ENCODE measurements around the gene DCAF6.

DCAF6 gene

DNA sequence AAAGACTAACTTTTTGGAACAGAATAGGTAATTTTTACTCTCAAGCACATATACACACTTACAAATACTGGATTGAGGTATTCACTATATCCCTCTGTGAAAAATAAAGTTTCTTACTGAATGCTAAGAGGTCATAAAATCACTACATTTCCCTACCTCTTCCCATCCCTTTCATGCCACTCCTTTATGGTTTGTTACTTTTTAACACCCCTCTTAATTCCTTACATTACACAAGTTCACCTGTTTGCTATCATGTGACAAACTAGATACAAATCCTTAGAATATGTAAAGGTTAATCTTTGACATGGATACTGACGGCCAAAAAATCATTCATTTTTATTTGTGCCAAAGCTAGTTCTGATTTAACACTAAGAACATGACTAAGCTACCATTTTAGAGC lies 6.8 kb upstream of the DCAF6 start:
- no peak for DNase-seq

DNA sequence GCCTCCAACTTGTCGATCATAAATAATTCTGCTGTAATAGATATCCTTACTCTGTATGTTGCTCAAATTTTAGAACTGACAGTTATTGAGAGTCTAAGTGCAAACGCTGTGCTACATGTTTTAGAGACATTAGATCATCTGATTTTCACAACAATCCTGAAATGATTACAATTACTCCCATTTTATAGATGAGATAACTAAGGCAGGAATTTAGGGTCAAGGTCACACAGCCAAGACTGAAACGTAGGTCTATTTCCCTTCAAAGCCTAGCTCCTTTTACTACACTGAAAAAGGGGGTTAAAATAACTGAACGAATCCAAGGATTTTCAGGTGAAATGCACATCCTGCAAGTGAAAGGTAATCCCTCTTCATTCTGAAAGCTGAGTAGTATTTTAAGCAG lies 2.7 kb upstream of the DCAF6 start:
- no peak overlapping the region for H3K56ac ChIP-seq (ENCODE audit: low read length)

More for the DNA sequence above, 6.8 kb upstream of the DCAF6 start:
- Histone ChIP-seq H3K4me3 (ENCODE audit: low read length) (no peak overlapping the region), H2BK5ac (ENCODE audit: low read length) (no peak overlapping the region), H2AK5ac (ENCODE audit: low read length) (no peak overlapping the region), H4K5ac (ENCODE audit: low read length) (no peak overlapping the region), H3K23ac (ENCODE audit: low read length) (no peak overlapping the region), H3K4me2 (ENCODE audit: low read length) (no peak overlapping the region), H3K4me1 (ENCODE audit: control insufficient read depth, low read depth, low read length) (peaks cover 2% of the 10 kb centered on the region), H3K4ac (ENCODE audit: low read depth, low read length) (no peak overlapping the region), H3K56ac (ENCODE audit: low read length) (no peak overlapping the region), H3K79me2 (ENCODE audit: control insufficient read depth, insufficient read depth, low read length) (peaks cover 7% of the 10 kb centered on the region), H4K8ac (ENCODE audit: low read depth, low read length) (no peak overlapping the region), H3K27ac (ENCODE audit: low read depth, low read length) (no peak overlapping the region), H3K18ac (ENCODE audit: low read length) (no peak overlapping the region), H3K79me1 (ENCODE audit: low read length) (no peaks in the 10 kb centered on the region), H2BK120ac (ENCODE audit: low read depth, low read length) (no peak overlapping the region), H3K9ac (ENCODE audit: low read length) (no peak overlapping the region), H3K36me3 (ENCODE audit: control insufficient read depth, insufficient read depth, low read length) (no peaks in the 10 kb centered on the region), H3K27me3 (ENCODE audit: insufficient read depth, low read length, poor library complexity) (no peaks in the 10 kb centered on the region), H2BK15ac (replicated peaks; ENCODE audit: low read depth) (no peak overlapping the region)
- no CpG with 5 or more reads among the region's 1 CpG for WGBS (ENCODE audit: extremely low coverage, insufficient coverage, low lambda C conversion rate)

DNA sequence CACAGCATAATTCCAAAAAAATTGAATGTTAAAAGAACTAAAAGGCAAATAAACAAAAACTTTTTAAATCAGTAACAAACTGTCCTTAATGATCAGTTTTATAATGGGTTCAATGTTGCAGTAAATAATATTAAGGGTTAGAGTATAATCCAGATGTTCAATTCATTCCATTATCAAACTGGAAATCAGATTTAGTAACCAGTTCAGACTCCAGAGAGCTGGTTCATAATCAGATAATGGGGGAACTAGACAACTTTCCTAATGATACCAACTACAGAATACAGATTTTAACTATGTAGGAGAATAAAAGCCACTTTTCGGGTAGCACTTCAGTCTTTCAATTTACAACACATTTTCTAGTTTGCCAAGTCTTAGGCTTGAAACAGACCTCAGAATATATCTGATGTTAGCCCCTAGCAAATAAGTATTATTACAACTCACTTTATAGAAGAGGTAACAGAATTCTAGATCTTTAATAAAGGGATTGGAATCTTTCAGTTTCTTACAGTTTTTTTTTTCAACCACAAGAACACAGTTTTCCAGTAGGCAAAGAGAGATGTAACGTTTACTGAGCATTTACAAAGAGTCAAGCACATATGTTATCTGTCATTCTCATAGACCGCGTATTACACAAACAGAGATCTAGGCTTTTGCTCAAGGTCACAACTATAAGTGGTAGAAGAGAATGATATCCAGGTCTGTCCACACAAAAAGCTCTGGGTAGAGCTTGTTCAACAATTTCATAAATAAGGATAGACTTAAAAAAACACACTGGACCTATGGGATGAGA lies 1.9 kb upstream of the DCAF6 start:
- peak overlapping the region; percentile 88 for H3K4me2 ChIP-seq (ENCODE audit: low read length)
- no peaks in the 10 kb centered on the region for H3K79me1 ChIP-seq (ENCODE audit: low read length)
- H3K23ac ChIP-seq (ENCODE audit: low read length) = no peak overlapping the region
- no peak overlapping the region for H2BK15ac ChIP-seq (replicated peaks; ENCODE audit: low read depth)
- H3K4ac ChIP-seq (ENCODE audit: low read depth, low read length) = no peak overlapping the region
- H3K56ac ChIP-seq (ENCODE audit: low read length) = peak overlapping the region; percentile 80
- no CpG with 5 or more reads among the region's 4 CpGs for WGBS (ENCODE audit: extremely low coverage, insufficient coverage, low lambda C conversion rate)
- H3K4me1 ChIP-seq (ENCODE audit: control insufficient read depth, low read depth, low read length) = no peaks in the 10 kb centered on the region
- H3K27me3 ChIP-seq (ENCODE audit: insufficient read depth, low read length, poor library complexity) = no peaks in the 10 kb centered on the region
- no peak for DNase-seq
- no peak overlapping the region for H3K27ac ChIP-seq (ENCODE audit: low read depth, low read length)
- H3K36me3 ChIP-seq (ENCODE audit: control insufficient read depth, insufficient read depth, low read length) = no peaks in the 10 kb centered on the region
- H4K5ac ChIP-seq (ENCODE audit: low read length) = no peak overlapping the region
- H4K8ac ChIP-seq (ENCODE audit: low read depth, low read length) = no peak overlapping the region
- H2AK5ac ChIP-seq (ENCODE audit: low read length) = no peak overlapping the region
- H3K9ac ChIP-seq (ENCODE audit: low read length) = peak overlapping the region; percentile 84
- H2BK5ac ChIP-seq (ENCODE audit: low read length) = no peak overlapping the region
- H3K4me3 ChIP-seq (ENCODE audit: low read length) = peak overlapping the region; percentile 76
- peaks cover 18% of the 10 kb centered on the region for H3K79me2 ChIP-seq (ENCODE audit: control insufficient read depth, insufficient read depth, low read length)
- no peak overlapping the region for H3K18ac ChIP-seq (ENCODE audit: low read length)
- no peak overlapping the region for H2BK120ac ChIP-seq (ENCODE audit: low read depth, low read length)

More for the DNA sequence above, 2.7 kb upstream of the DCAF6 start:
- H3K4me2 ChIP-seq (ENCODE audit: low read length) = no peak overlapping the region
- H3K23ac ChIP-seq (ENCODE audit: low read length) = no peak overlapping the region
- no peak overlapping the region for H3K4me3 ChIP-seq (ENCODE audit: low read length)
- H3K79me1 ChIP-seq (ENCODE audit: low read length) = no peaks in the 10 kb centered on the region
- no peak overlapping the region for H2BK5ac ChIP-seq (ENCODE audit: low read length)
- H2AK5ac ChIP-seq (ENCODE audit: low read length) = no peak overlapping the region
- no peak overlapping the region for H3K27ac ChIP-seq (ENCODE audit: low read depth, low read length)
- H3K79me2 ChIP-seq (ENCODE audit: control insufficient read depth, insufficient read depth, low read length) = peaks cover 13% of the 10 kb centered on the region
- H4K8ac ChIP-seq (ENCODE audit: low read depth, low read length) = no peak overlapping the region
- no CpG with 5 or more reads among the region's 4 CpGs for WGBS (ENCODE audit: extremely low coverage, insufficient coverage, low lambda C conversion rate)
- no peak overlapping the region for H2BK15ac ChIP-seq (replicated peaks; ENCODE audit: low read depth)
- no peak overlapping the region for H2BK120ac ChIP-seq (ENCODE audit: low read depth, low read length)
- no peaks in the 10 kb centered on the region for H3K36me3 ChIP-seq (ENCODE audit: control insufficient read depth, insufficient read depth, low read length)
- no peaks in the 10 kb centered on the region for H3K4me1 ChIP-seq (ENCODE audit: control insufficient read depth, low read depth, low read length)
- no peak overlapping the region for H3K18ac ChIP-seq (ENCODE audit: low read length)
- H3K9ac ChIP-seq (ENCODE audit: low read length) = no peak overlapping the region
- DNase-seq = no peak
- H4K5ac ChIP-seq (ENCODE audit: low read length) = no peak overlapping the region
- H3K4ac ChIP-seq (ENCODE audit: low read depth, low read length) = no peak overlapping the region
- no peaks in the 10 kb centered on the region for H3K27me3 ChIP-seq (ENCODE audit: insufficient read depth, low read length, poor library complexity)

DNA sequence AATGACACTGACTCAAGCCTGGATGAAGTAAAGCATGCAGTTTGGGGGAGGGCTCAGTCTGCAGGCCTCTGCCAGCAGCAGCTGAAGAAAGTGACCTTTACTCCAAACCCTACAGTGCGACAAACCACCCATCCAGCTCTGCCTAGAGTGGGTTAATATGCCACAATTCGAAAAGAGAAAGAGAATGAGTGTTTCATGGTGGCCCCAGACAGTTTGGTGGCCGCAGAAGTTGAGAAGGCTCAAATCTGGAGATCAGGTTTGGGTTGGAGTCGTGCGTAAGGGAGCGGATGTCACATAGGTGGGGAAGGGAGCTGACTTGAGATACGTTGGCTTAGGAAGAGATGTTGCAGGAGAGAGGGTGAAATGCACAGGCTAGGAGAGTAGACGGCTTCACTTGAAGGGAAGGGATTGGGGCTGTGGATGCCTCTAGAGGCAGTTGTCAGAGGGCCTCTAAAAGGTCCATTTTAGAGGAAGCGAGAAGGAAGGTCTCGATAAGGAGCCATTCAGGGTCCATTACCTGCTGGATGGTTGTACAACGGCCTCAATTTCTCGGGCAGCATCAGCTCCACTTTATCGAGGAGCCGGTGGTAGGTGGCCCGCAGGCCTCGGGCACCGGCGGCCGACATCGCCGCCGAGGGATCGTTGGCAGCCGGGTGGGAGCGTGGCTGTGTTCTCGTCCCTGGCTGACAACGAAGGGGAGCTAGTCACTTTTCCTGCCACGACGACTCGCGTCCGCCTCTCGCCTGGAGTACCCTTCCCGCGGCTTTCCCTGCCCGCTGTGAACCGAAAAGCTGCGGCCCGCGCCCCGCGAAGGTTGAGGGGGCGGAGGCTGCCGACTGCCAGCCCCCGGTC lies 1.0 kb upstream of the DCAF6 start:
- no peak overlapping the region for H3K4ac ChIP-seq (ENCODE audit: low read depth, low read length)
- no peak overlapping the region for H2BK120ac ChIP-seq (ENCODE audit: low read depth, low read length)
- no peak overlapping the region for H4K8ac ChIP-seq (ENCODE audit: low read depth, low read length)
- peak overlapping the region; percentile 88 for H3K4me2 ChIP-seq (ENCODE audit: low read length)
- no peak overlapping the region for H2BK15ac ChIP-seq (replicated peaks; ENCODE audit: low read depth)
- no CpG with 5 or more reads among the region's 45 CpGs for WGBS (ENCODE audit: extremely low coverage, insufficient coverage, low lambda C conversion rate)
- H3K79me2 ChIP-seq (ENCODE audit: control insufficient read depth, insufficient read depth, low read length) = peaks cover 21% of the 10 kb centered on the region
- no peak overlapping the region for H3K23ac ChIP-seq (ENCODE audit: low read length)
- H3K56ac ChIP-seq (ENCODE audit: low read length) = peak overlapping the region; percentile 80
- no peak overlapping the region for H2BK5ac ChIP-seq (ENCODE audit: low read length)
- H2AK5ac ChIP-seq (ENCODE audit: low read length) = no peak overlapping the region
- H3K79me1 ChIP-seq (ENCODE audit: low read length) = no peaks in the 10 kb centered on the region
- no peak overlapping the region for H3K27ac ChIP-seq (ENCODE audit: low read depth, low read length)
- no peak overlapping the region for H4K5ac ChIP-seq (ENCODE audit: low read length)
- H3K36me3 ChIP-seq (ENCODE audit: control insufficient read depth, insufficient read depth, low read length) = no peaks in the 10 kb centered on the region
- peak; percentile 82 for DNase-seq
- H3K18ac ChIP-seq (ENCODE audit: low read length) = no peak overlapping the region
- H3K9ac ChIP-seq (ENCODE audit: low read length) = peak overlapping the region; percentile 84
- no peaks in the 10 kb centered on the region for H3K27me3 ChIP-seq (ENCODE audit: insufficient read depth, low read length, poor library complexity)
- H3K4me3 ChIP-seq (ENCODE audit: low read length) = peak overlapping the region; percentile 76
- H3K4me1 ChIP-seq (ENCODE audit: control insufficient read depth, low read depth, low read length) = no peaks in the 10 kb centered on the region

DNA sequence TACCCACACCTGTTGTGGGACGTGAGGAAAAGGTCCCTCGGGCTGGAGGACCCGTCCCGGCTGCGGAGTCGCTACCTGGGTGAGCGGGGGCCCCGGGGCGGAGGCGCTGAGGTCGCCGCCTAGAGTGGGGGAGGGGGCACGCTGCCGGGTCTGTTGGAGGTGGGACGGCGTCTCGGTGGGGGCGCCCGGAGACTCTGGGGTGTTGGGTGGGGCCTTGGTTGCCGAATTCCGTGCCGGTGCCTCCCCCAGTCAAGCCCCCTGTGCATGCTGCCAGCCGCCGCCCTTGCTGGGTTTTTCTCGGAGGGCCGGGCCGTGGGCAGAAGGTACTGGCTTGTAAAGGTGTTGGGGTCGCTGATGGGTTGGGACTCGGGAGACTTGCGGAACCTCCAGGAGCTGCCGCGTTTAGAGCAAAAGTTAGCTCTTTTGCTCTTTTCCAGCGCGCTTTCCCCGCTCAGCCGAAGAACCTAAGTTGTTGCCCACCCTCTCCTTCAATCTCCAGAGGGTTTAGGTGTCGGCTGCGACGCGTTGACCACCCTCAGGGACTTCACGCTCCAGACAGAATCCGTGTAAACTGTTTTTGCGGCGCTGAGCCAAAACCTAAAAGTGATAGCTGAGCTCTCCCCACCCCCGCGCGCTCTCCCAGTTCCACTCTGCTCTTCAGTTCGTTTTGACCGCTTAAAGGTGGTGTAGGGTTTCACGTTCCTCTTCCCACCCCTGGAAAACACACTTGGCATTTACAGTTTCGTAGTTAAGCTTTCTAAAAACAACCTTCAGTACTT lies 636 bp downstream of the DCAF6 start, which contains the start of gene MPC2:
Gene MPC2 (minus strand): TSS at position 143 of the 779 bp plus-strand sequence. CDS start 1,231 bp downstream, outside the sequence.
- H4K8ac ChIP-seq (ENCODE audit: low read depth, low read length) = no peak within 1 kb of the TSS
- peak within 1 kb of the TSS; percentile 24 for H3K23ac ChIP-seq (ENCODE audit: low read length)
- peak within 1 kb of the TSS; percentile 50 for H3K4me3 ChIP-seq (ENCODE audit: low read length)
- H3K56ac ChIP-seq (ENCODE audit: low read length) = peak within 1 kb of the TSS; percentile 94
- H2AK5ac ChIP-seq (ENCODE audit: low read length) = no peak within 1 kb of the TSS
- H3K4ac ChIP-seq (ENCODE audit: low read depth, low read length) = peak within 1 kb of the TSS; percentile 98
- H2BK15ac ChIP-seq (replicated peaks; ENCODE audit: low read depth) = no peak within 1 kb of the TSS
- H4K5ac ChIP-seq (ENCODE audit: low read length) = no peak within 1 kb of the TSS
- peak within 1 kb of the TSS; percentile 57 for H2BK5ac ChIP-seq (ENCODE audit: low read length)
- H3K36me3 ChIP-seq (ENCODE audit: control insufficient read depth, insufficient read depth, low read length) = no peaks in the 10 kb centered on the region
- peak within 1 kb of the TSS; percentile 95 for H3K27ac ChIP-seq (ENCODE audit: low read depth, low read length)
- H3K27me3 ChIP-seq (ENCODE audit: insufficient read depth, low read length, poor library complexity) = no peaks in the 10 kb centered on the region
- no CpG with 5 or more reads among the region's 51 CpGs for WGBS (ENCODE audit: extremely low coverage, insufficient coverage, low lambda C conversion rate)
- H3K4me1 ChIP-seq (ENCODE audit: control insufficient read depth, low read depth, low read length) = no peaks in the 10 kb centered on the region
- peak within 1 kb of the TSS; percentile 81 for H3K18ac ChIP-seq (ENCODE audit: low read length)
- H3K79me2 ChIP-seq (ENCODE audit: control insufficient read depth, insufficient read depth, low read length) = peaks cover 35% of the 10 kb centered on the region
- H3K79me1 ChIP-seq (ENCODE audit: low read length) = no peaks in the 10 kb centered on the region
- H3K4me2 ChIP-seq (ENCODE audit: low read length) = peak within 1 kb of the TSS; percentile 57
- H3K9ac ChIP-seq (ENCODE audit: low read length) = peak within 1 kb of the TSS; percentile 83
- DNase-seq = peak; percentile 88
- H2BK120ac ChIP-seq (ENCODE audit: low read depth, low read length) = peak within 1 kb of the TSS; percentile 51

Measured in mesendoderm (in vitro differentiated cells).